HG02588 (cell line): ENCODE data around the gene GHITM.

Source experiments
- ATAC-seq: cut with Tn5 transposase; IDR thresholded peaks from one replicate; pipeline ENCODE4 v1.9.1; 2021; ENCODE audit warnings: mild to moderate bottlenecking, moderate library complexity; ENCODE audit not compliant: unreplicated experiment

Gene GHITM

DNA sequence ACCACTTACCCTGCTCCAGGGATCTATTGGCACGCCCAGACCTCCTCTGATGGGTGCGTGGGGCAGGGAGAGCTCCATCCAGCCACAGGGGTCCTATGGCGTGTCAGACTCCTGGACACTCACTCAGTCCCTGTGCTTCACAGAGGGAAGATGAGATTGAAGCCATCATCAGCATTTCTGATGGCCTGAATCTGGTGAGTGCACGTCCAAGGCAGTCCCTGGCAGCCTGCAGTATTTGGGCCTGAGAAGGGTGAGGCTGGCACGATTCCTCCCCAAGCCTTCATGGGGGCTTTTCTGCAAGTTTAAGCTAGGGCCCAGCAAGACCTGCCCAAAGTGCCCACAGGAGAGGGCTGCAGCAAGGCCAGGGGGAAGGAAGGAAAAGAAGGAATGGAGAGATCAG is 58.3 kb downstream of the GHITM start:
- no peak for ATAC-seq

DNA sequence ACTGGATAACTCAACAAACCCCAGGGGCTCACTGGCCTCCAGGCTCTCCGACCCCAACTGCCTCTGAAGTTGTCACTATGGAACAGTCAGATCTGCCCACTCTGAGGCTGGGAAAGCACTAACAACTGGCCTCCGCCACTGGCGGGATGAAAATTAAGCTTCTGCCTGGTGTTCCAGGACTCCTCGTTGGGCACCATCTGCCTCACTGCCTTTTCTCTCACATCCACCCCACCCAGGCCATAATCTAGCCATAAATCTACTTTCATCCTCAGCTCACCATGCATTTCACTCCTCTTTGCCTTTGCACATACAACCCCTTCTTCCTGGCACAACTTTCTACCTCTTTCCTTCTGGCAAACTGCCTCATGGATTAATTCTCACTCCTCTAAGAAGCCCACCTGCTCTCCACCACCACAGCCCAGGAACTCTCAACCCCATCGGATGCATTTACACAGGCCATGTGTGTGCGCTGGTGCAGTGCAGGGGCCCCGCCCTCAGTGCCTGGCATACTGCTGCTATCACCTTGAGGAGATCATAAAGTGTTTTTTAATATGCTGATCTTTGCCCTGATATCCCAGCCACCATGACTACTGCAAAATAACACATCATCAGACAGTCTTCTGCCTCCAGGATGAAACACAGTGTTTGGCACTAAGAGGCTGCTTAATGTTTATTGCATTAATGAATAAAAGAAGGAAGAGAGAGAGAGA is 59.1 kb downstream of the GHITM start:
- ATAC-seq, result no peak

DNA sequence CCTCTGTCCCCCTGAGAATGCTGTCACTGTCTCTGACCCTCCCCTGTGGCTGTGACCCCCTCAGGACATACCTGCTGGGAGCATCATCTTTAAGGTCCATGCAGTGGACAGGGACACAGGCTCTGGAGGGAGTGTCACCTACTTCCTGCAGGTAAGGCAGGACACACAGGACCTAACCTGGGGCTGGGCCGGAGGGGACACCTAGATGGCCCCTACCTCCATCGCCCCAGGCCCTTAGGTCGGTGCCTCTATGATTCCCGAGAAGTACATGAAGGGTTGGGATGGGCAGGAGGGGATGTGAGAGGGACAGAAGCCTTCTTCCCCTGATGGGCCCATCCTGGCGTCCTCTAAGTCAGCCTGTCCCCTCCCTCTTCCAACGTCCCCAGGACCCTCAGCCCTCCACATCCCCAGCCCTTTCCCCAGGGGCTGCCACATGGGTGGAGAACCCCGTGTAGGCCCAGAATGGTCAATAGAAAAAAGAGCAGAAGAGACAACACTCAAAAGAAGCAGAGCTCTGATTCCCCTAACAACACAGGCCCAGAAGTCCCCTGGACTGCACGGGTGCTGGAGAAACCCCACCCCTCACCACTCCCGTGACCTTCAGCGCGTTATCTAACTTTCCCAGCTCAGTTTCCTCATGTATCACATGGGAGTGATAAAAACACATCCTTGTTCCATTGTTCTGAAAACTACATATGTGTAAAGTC is 61.4 kb downstream of the GHITM start:
- ATAC-seq, result no peak

DNA sequence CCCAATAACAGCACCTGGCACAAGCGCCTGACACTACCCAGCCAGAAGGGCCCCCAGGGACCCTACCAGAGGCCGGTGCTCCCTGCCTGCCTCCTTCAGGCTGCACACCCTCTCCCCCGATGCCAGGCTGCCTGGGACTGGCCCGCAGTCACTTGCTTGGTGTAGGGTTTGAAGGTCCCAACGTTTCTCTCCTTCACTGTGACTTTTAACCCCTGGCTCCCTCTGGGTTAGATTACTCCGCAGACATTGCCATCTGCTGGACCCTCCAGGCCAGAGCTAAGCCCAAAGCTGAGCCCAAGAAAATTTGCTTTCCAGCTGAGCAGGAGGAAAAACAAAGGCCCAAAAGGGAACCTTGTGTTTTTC is 61.9 kb downstream of the GHITM start:
- no peak for ATAC-seq

DNA sequence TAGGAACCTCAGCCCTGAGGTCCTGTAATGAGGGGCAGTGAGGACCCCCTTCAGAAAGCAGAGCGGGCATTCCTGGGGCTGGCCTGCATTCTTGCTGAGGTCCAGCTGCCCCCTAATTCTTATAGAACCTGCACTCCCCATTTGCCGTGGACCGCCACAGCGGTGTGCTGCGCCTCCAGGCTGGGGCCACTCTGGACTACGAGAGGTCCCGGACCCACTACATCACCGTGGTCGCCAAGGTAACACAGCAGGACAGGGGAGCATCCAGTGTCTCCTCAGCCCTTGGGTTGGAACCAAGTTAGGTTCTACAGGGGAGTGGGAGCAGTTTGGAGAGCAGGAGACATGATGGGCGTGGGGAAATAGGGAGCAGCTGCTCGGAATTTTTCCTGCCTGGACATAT is 62.4 kb downstream of the GHITM start:
- no peak for ATAC-seq

DNA sequence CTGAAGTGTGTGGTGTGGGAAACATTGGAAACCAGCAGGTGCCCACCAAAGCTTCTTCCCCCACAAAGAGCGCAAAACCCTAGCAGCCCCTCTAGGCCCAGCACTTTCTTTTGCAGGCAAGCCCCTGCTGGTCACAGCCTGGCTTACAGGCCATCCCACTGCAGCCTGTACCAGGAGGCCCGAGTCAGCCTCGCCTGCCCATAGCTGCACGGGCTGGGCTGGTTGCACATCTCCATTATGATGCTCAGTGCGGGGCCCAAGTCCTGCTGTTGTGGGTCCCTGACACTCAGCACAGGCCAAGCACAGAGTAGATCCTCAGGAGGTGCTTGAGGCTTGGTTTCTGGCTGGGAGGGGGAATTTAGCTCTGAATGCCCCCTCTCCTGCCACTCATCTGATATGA is 63.0 kb downstream of the GHITM start:
- no peak for ATAC-seq
